RKO (cell line): Measurements from ENCODE around the gene TMEM132A.
A peak's percentile ranks its signal among the peaks of the same experiment; 100 is the strongest.

Experiments
- DNase-seq: peaks from one replicate; pipeline ENCODE4 v3.0.0-alpha.2; 2016; ENCODE audit warnings: low spot score

The TMEM132A gene

DNA sequence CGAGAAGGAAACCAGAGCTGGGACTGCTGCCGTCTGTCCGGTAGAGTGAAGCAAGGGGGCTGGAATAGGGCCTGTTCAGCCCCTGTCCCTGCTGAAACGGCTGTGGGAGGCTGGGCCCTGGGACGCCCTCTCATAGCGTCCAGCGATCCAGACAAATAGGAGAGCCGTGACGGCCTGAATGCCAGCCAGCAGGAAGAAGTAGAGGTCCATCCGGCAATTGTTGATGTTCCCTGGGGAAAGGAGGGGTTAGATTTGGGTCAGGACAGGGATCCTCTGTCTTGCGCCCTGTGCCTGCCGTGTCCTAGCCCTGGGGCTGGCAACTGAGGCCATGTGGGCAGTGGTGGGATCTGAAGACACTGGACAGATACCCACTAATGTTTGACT, 12.9 kb downstream of the TMEM132A start:
- DNase-seq: no peak

DNA sequence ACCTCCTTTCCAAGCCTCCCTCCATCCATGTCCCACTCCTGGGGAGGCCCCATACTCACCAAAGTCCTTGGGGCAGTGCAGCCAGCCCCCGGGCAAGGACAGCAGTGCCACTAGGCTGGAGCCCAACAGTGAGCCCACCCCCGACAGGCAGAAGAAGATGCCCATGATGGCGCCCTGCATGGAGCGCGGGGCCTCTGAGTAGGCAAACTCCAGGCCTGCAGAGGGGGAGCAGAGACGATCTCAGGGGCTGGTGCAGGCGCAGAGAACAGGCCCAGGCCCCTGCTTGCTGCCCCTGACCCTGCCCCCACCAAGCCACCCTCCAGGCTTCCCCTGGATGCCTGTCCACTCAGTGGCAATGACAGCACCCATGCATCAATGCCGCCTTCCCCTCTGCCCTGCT, 13.6 kb downstream of the TMEM132A start:
- DNase-seq: no peak

DNA sequence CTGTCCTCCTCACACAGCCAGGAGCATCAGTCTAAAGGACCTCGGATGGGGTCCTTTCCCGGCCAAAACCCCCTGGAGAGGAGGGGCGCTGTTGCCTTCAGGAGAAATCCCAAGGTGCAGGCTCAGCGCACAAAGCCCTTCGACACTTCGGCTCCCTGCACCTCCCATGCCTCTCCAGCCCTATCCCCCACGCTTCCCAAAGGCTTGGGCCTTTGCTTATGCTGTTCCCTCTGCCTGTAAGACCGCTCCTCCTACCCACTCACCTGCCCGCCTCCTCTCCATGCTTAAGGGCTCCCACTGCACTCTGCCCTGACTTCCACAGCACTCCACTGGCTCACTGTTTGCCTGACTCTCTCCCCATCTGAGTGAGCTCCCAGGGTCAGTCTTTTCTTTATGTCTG, 14.2 kb downstream of the TMEM132A start:
- DNase-seq: no peak

DNA sequence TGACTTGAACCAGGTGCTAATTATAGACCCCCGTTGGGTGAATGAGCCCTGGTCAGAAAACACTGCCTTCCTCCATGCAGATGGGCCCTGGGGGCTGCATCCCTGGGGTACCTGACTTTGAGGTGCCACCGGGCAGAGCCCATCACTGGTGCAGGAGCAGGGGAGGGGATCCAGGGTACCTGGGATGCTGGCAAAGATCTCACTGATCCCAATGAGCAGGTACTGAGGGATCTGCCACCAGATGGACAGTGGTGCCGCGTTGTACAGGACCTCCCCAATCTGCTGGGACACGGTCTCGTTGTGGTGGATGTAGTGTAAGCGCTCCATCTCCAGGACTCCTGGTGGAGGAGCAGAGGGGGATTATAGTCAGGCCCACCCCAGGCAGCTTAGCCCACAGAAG, 15.0 kb downstream of the TMEM132A start:
- DNase-seq: no peak

DNA sequence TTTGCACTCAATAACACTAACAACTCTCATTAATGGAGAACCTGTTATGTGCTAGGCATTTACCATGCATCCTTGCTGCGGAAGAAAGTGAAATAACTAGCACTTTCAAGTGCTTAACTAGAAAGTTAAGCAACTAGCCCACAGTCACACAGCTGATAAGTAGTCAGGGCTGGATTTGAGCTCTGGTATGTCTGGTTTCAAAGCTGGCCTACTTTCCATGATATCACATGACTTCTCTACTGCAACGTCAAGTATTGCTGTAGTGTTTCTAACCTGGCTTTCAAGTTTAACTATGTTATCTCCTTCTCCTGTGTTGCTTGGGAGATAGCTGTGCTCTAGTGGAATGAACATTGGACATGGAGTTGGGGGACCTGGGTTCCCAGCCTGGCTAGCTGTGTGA, 15.6 kb downstream of the TMEM132A start:
- DNase-seq: no peak

DNA sequence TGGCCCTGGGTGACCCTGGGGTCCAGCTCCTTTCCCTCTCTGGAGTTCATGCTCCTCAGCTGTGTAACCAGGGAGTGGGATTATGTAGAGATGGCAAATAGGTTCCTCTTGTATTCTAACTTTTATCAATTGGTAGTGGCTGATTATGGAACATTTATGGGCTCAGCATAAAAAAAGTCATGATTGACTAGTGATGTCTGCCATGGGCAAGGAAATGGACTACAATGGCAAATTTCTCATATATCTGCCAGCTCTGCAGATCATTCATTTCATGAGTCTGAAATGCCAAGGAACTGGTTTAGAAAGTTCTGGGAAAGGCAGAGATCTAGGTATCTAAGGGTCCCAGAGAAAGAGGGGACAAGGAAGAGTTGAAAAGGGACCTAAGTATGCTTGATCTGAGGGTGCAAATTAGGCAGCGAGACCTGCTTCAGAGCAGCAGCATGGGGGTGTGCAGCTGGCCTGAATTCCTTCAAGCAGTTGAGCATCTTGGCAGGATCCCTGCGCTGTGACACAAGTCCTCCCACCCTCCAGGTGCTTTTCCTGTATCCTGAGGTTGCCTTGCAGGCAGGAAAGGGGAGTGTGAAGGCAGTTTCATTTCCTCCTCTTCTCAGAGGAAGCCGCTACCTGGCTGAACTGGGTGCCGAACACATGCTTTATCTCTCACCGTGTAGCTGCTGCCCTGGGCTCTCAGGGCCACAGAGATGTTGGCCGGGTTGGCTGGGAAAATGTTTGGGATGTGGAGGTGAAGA, 17.3 kb downstream of the TMEM132A start:
- DNase-seq: no peak

DNA sequence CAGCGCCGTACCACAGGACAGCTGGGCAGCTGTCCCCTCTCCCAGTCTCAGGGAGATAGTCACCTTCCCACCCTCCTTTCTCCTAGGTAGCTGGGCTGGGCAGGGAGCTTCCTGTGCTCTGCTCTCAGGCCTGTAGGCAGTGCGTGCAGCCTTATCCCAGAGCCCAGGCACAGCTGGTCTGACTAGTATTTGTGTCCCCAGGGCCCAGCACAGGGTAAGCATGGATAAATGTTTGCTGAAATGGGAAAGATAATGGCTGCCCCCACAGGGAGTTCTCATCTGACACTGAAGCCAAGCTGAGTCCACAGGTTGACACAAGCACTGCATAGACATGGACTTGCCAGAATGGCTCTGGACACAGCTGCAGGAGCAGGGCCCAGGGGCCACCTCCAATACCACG, 18.0 kb downstream of the TMEM132A start:
- DNase-seq: no peak

DNA sequence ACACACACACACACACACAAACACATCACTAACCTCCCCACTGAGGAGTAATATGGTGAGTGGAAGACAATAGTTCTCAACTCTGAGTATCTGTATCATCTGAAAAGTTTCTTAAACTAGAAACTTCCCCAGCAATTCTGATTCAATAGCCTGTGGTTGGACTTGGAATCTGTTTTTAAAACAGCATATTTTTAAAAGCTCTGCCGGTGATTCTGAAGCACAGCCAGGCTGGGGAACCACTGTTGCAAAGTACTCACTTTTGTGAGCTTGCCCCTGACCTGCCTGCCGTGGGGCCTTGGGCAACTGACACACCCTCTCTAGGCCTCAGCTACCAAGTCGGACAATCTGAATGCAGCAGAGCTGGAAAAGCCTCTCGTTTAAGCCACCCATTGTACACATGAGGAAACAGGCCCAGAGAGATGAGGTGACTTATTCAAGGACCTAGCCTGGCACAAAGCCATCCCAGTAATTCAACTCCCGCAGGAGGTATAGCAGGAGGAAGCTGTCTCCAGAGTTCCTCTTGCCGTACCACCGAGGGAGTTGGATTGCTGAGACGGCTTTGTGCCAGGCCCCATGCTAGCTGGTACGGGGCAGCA, 18.8 kb downstream of the TMEM132A start:
- DNase-seq: no peak

DNA sequence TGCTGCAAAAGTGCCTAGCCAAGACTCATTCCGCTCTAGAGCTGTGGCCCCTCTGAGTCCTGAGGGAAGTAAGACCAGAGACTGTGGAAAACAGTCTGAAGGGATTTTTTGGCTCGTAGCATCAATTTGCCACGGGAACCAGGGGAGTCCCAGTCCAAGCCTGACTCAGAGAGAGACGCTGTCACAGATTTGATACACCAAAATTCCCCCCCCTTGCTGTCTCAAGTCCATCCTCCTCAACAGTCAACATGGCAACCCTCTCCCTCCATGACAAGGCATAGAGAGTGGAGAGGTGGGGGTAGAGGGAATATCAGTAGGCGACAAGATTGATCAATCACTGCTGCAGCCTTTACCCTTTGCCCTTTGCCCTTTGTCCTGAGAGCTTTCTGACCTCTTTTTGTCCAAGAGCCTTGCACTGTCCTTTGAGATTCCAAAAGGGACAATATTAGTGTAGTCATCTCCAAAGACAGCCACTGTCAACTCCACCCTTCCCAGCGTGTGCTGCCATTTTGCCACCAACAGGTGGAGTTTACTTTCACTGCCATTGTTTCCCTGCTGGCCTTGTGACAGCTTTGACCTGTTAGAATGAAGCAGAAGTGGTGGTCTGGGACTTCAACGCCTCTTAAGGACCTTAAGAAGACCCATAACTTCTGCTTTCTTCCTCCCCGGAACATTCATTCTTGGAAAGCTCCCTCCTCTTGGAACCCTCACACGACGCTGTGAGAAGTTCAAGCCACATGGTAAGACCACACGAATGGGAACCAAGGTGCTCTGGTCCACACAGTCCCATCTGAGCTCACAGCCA, 20.4 kb downstream of the TMEM132A start:
- no peak for DNase-seq

DNA sequence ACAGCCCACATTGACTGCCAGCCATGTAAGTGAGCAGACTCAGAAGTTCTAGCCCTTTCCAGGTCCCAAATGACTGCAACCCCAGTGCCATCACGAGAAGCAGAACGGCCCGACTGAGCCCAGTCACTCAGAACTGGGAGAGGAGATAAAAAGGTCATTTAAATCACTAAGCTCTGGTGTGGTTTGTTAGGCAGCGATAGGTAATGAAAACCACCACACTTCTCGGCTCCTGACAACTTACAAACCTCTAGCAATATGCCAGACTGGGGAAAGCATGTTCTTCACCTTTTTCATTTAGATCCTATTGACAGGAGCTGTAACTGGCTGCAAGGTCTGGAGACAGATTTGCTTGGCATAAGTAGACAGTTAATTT, 21.0 kb downstream of the TMEM132A start:
- DNase-seq: no peak

DNA sequence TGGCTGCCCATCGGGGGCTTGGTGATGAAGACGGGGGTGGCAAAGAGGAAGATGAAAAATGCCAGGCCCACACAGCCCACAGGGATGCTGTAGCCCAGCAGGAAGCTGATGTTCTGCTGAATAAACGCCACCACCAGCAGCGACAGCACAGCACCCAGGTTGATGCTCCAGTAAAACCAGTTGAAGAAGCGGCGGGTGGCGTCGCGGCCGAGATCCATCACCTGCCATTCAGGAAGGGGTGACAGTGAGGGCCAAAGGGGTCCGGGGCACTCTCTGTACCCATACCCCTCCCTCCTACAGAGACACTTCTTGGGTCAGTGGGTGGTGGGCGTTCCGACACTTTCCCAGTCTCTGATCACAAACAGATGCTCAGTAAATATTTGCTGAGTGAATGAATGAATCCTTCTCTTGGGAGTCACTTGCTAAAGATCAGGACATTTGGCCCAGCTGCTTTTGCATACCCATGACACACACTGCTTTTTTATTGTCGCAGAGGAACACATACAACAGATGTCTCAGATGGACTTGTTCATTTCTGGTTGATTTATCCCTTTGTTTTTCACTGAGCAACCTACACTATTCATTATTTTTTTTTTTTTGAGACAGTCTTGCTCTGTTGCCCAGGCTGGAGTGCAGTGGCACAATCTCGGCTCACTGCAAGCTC, 22.5 kb downstream of the TMEM132A start:
- DNase-seq: no peak

DNA sequence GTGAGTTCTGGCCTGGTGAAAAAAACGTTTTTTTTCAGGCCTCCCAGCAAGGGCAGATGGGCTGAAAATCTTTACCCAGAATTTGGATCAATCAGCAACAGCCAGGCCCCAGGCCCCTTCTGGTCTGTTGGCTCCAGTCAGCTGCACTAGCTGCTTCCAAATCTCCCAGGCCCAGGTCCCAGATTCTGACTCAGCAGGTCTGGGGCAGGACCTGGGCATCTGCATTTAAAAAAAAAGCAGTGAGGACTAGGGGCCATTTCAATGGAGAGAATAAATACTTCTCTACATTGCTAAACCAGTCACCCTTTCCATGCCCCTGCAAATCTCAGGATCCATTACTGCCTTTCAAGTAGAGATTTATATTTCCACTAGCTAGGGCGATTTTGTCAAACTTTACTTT, 23.4 kb downstream of the TMEM132A start:
- no peak for DNase-seq

DNA sequence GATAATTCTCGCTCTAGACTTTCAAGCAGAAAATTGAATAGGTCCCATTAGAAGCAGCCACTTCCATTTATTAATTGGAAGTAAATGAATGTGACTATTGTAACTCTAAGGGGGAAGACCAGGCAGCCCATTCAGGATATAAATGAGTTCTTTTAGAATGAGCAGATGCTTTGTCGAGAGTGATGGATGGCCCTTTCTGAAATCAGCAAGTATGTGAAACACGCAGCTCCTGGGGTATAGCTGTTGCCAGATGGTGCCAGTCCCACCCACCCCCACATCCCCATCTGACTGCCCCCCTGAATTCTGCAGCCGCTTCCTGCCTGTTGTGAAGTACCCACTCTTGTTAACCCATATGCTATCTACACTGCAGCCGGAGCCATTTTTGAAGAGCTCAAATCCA, 24.0 kb downstream of the TMEM132A start:
- DNase-seq: no peak

DNA sequence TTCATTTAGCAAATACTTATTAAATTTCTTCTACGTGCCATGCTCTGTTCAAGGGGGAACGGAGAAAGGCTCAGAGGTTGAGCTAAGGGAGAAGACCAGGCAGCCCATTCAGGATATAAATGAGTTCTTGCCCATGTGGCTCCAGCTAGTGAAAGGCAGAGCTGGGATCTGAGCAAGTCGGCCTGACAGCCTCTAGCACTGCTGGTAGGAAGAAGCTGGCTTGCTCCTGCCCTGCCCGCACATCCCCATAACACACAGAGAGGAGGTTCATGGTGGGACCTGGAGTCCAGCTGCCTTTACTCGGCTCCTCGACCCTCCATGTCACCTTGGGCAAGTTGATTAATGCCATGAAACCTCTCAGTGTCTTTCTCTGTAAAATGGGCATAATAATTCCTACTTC, 25.8 kb downstream of the TMEM132A start:
- DNase-seq: no peak

DNA sequence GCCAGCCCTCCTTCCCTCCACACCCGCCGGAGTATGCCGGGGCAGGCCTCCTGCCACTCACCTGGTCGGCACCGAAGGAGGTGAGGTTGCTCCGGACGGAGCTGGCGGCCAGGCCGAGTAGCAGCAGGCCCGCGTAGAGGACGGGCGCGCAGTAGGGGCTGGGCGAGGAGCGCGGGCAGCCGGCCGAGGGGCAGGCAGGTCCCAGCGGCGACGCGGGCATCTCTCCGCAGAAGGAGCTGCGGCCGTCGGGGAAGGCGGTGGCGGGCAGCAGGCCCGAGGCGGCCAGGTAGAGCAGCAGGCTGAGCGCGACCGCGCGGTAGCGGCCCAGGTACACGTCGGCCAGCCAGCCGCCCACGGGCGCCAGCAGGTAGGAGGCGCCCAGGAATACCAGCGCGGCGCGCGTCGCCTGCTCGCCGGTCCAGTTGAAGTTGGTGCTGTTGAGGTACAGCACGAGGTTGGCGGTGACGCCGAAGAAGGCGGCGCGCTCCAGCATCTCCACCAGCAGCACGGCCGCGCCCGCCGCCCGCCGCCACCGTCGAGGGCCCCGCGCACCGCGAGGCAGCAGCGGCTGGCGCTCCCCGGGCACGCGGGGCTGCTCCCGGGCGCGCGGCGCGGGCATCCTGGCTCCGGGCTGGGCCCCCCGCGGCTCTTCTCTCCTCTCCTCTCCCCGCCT, 26.8 kb downstream of the TMEM132A start:
- DNase-seq: peak; percentile 45

DNA sequence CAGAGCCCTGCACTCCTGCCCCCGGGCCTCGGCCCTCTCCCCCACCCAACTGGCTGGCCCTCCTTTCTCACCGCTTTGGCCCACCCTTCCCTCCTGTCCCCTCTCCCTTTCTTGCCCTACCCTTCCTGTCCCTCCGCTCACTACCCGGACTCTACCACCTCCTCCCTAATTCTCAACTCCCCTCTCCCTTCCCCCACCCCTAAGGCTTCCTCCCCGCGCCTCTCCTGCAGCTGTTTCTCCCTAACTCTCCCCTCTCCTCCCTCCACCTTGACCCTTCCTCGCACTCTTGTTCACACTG, 27.3 kb downstream of the TMEM132A start:
- DNase-seq: peak; percentile 36

DNA sequence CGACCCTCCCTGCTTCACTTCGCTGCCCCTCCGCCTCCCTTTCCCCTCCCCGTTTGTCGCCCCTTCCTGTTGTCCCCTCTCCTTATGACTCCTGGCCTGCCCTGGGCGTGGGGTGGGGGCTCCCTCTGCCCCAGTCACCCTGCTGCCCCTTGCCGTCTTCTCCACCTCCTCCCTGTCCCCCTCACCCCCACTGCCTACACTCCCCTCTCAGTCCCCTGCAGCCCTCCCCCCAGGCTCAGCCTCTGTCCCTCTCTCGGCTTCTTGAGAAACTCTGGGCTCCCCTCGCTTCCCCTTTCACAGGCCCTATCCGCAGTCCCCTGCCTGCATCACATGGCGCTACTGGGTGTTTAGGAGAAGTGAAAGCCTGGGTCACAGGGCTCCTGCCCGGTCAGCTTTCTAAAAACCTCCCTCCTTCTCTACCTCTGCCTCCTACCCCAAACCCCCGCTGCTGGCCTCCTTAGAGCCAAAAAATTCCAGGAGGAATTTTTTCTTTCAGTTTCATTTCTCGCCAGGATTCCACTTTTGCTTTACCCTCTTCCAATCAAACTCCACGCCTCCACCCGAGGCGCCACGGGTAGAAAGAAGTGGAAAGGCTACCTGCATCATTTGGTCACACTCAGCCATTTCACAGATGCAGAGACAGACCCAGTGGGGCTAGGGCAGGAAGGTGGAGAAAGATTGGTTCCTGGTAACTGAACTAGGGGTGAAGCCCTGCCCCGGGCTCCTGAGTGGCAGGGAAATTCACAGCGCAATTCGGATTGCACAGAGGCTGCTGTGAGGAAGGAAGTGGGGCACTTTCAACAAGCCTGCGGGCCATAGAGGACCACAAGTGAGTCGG, 27.9 kb downstream of the TMEM132A start, which contains the start of gene SLC15A3:
SLC15A3 (minus strand) TSS at position 273 of the 838 bp plus-strand sequence. CDS start 625 bp downstream, outside the sequence.
- peak; percentile 61 for DNase-seq

DNA sequence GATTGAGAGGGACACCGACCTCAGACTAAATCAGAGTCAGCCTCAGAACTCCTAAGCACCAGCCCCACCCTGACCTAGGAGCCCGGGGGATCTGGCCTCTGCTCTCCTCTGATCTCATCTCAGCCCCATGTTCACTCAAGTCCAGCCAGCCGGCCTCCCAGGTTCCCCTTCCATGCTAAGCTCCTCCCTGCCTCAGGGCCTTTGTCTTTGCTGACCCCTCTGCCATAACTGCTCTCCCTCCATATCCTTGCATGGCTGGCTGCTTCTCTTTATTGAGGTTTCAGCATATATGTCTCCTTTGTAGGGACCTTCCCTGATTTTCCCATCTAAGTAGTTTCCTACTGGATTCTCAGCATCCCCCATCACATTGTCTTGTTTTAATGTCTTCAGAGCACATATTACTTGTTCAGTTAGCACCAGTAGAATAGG, 28.5 kb downstream of the TMEM132A start:
- DNase-seq: no peak

DNA sequence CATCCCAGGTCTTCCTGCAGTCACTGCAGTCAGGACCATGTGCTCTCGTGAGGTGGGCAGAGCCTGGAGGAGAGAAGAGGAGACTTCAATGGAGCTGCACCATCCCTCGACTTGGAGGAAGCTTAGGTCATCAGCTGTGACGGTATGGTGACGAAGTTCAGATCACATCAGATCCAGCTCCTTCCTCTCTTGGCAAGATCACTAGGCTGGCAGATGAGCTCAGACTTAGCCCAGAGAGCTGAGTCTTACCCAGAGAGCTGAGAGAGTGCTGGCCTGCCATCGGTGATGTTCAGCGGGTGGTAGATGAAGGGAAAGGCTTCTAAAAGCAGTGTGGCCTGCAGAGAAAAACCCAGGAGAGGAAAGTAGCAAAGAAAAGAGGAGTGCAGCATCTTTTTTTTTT, 29.5 kb downstream of the TMEM132A start:
- DNase-seq: peak; percentile 87

DNA sequence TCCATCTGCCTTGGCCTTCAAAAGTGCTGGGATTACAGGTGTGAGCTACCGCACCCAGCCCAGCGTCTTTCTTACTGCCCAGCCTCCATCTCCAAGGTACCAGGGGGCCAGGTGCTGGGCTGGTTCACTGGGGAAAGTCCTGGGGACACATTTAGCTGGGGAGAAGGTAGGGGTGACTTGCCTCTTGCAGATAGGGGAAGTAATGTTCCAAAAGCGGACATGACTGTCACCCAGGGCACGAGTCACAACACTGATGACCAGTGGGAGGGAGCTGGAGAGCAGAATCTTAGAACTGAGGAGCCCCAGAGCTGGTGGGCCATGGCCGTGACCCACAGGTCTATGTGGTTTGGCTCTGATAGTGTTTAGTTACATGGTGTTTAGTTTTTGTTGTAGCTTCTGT, 30.2 kb downstream of the TMEM132A start:
- DNase-seq: no peak

DNA sequence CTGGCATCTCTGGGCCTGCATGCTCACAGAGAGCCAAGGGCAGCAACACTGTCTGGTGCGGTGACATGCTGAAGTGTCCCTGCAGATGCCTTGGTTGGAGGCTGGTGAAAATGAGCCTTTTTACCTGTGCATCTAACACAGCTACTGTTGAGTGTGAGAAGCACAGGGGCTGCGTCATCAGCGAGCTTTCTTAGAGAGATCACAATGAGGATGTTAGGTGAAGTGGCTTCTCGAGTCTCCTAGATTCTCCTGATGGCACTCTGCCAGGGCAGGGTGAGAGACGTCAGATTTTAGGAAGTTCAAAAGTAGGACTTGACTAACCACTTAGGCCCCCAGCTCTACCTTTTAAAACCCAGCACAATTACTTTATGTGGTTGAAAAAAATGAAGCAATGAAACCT, 31.3 kb downstream of the TMEM132A start:
- DNase-seq: no peak
